IMR-90 (cell line): Measurements from ENCODE around the gene HSPB7. TPM values are rescaled to one million over a fixed set of nuclear protein-coding genes. Genes with fewer than 3 reads are reported as not detected.

Experiments used
- ATAC-seq: fragments of 200-7000 bp; cut with Tn5 transposase; 2 replicates; pipeline ENCODE4 v1.9.1; 2020; ENCODE audit warnings: low read depth, mild to moderate bottlenecking, moderate library complexity
- BruUV-seq: library from RNA; stranded (reverse); fragments of 400-500 nt; replicated peaks from 2 replicates; lab custom pipeline; 2021; lab: Mats Ljungman, UMichigan
- CTCF ChIA-PET: fragments of 300-600 bp; formaldehyde crosslinking; extraction: SDS; loops from one replicate; lab custom pipeline; 2021; ENCODE audit warnings: antibody characterized with exemption; lab: Yijun Ruan, JAX
- POLR2A ChIA-PET: fragments of 300-600 bp; sonication (Branson Sonifier 250); formaldehyde crosslinking; loops from one replicate; lab custom pipeline; 2022; ENCODE audit warnings: antibody characterized with exemption; ENCODE audit not compliant: unreplicated experiment; lab: Charles Lee
- DNase-seq: peaks from one replicate; pipeline ENCODE4 v3.0.0; 2013
- H2AFZ ChIP-seq: replicated peaks from 2 replicates; pipeline ENCODE3; 2013; ENCODE audit warnings: low read length, mild to moderate bottlenecking; ENCODE audit not compliant: poor library complexity
- H2AK5ac ChIP-seq: 2 replicates; pipeline ENCODE4 v1.6.1; 2013; ENCODE audit warnings: low read depth, low read length, inconsistent platforms
- H2AK9ac ChIP-seq: replicated peaks from 2 replicates; pipeline ENCODE3; 2013; ENCODE audit warnings: mild to moderate bottlenecking, low read depth, low read length, moderate library complexity; ENCODE audit not compliant: poor library complexity
- H2BK120ac ChIP-seq: 2 replicates; pipeline ENCODE4 v1.6.1; 2013; ENCODE audit warnings: low read depth, low read length, inconsistent platforms
- H2BK15ac ChIP-seq: 3 replicates; pipeline ENCODE4 v1.6.1; 2013; ENCODE audit warnings: low read depth, low read length, inconsistent platforms
- H2BK20ac ChIP-seq: 2 replicates; pipeline ENCODE4 v1.6.1; 2013; ENCODE audit warnings: low read depth, mild to moderate bottlenecking, inconsistent platforms, low read length, moderate library complexity
- H2BK5ac ChIP-seq: 2 replicates; pipeline ENCODE4 v1.6.1; 2013; ENCODE audit warnings: mild to moderate bottlenecking, low read depth, low read length, inconsistent platforms; ENCODE audit not compliant: poor library complexity, severe bottlenecking
- H3K14ac ChIP-seq: replicated peaks from 2 replicates; pipeline ENCODE4 v1.6.1; 2013; ENCODE audit warnings: low read depth, low read length, inconsistent platforms
- H3K18ac ChIP-seq: 2 replicates; pipeline ENCODE4 v1.6.1; 2013; ENCODE audit warnings: low read depth, low read length, control low read depth
- H3K23ac ChIP-seq: 2 replicates; pipeline ENCODE4 v1.6.1; 2013; ENCODE audit warnings: low read depth, low read length, inconsistent platforms
- H3K27ac ChIP-seq: 2 replicates; pipeline ENCODE4 v1.5.1; 2013; ENCODE audit warnings: mild to moderate bottlenecking, control low read depth, low read length; ENCODE audit not compliant: insufficient read depth
- H3K27me3 ChIP-seq: 2 replicates; pipeline ENCODE4 v1.6.1; 2013; ENCODE audit warnings: low read length; ENCODE audit not compliant: control insufficient read depth, insufficient read depth
- H3K36me3 ChIP-seq: 2 replicates; pipeline ENCODE4 v1.6.1; 2013; ENCODE audit warnings: low read length, mixed read lengths; ENCODE audit not compliant: control insufficient read depth, insufficient read depth
- H3K4ac ChIP-seq: 2 replicates; pipeline ENCODE4 v1.6.1; 2013; ENCODE audit warnings: low read depth, low read length, inconsistent platforms
- H3K4me1 ChIP-seq: 2 replicates; pipeline ENCODE4 v1.6.1; 2013; ENCODE audit warnings: low read length, mixed read lengths; ENCODE audit not compliant: control insufficient read depth, insufficient read depth
- H3K4me2 ChIP-seq: 2 replicates; pipeline ENCODE4 v1.6.1; 2013; ENCODE audit warnings: low read depth, mild to moderate bottlenecking, control low read depth, low read length, moderate library complexity
- H3K4me3 ChIP-seq: 2 replicates; pipeline ENCODE4 v1.5.1; 2013; ENCODE audit warnings: low read depth, mild to moderate bottlenecking, control low read depth, low read length, moderate library complexity; ENCODE audit not compliant: insufficient read depth
- H3K56ac ChIP-seq: 2 replicates; pipeline ENCODE4 v1.6.1; 2013; ENCODE audit warnings: low read length, inconsistent platforms; ENCODE audit not compliant: insufficient read depth; ENCODE audit errors: extremely low read depth
- H3K79me1 ChIP-seq, 2 experiments: 2 replicates each; pipeline ENCODE4 v1.6.1; 2013; ENCODE audit warnings: low read length in 2 of 2, inconsistent platforms in 1 of 2, low read depth in 1 of 2
- H3K9ac ChIP-seq: 2 replicates; pipeline ENCODE4 v1.6.1; 2013; ENCODE audit warnings: low read depth, low read length, control low read depth
- H3K9me1 ChIP-seq: 2 replicates; pipeline ENCODE4 v1.6.1; 2013; ENCODE audit warnings: low read length, inconsistent platforms; ENCODE audit not compliant: insufficient read depth
- H3K9me3 ChIP-seq: 2 replicates; pipeline ENCODE4 v1.6.1; 2013; ENCODE audit warnings: low read length; ENCODE audit not compliant: control insufficient read depth, insufficient read depth
- H4K20me1 ChIP-seq: 2 replicates; pipeline ENCODE4 v1.6.1; 2013; ENCODE audit warnings: low read length, inconsistent platforms; ENCODE audit not compliant: insufficient read depth
- H4K5ac ChIP-seq: 2 replicates; pipeline ENCODE4 v1.6.1; 2013; ENCODE audit warnings: mild to moderate bottlenecking, low read depth, low read length, control low read depth
- H4K8ac ChIP-seq, 2 experiments: 2 replicates each; pipeline ENCODE4 v1.6.1; 2013; ENCODE audit warnings: low read depth in 2 of 2, low read length in 2 of 2, control low read depth in 1 of 2, inconsistent platforms in 1 of 2
- H4K91ac ChIP-seq: 2 replicates; pipeline ENCODE4 v1.6.1; 2013; ENCODE audit warnings: low read depth, low read length, inconsistent platforms; ENCODE audit not compliant: insufficient read depth
- BHLHE40 ChIP-seq: fragments of 150-350 bp; IDR thresholded peaks from 2 replicates; pipeline ENCODE4 v1.6.1; 2016; ENCODE audit warnings: mild to moderate bottlenecking, low read depth, low read length
- CEBPB ChIP-seq: IDR thresholded peaks from 2 replicates; pipeline ENCODE4 v1.6.1; 2012; ENCODE audit warnings: low read depth, low read length, improper control_type of control experiment
- WGBS, 2 experiments: methylation state at CpG; one replicate each; pipeline versions ENCODE4 v1.1.5 to v1.1.7; 2013; ENCODE audit warnings: missing lambda C conversion rate in 2 of 2; ENCODE audit not compliant: insufficient read length in 1 of 2; ENCODE audit errors: extremely low coverage in 2 of 2; 5-methylcytosine and 5-hydroxymethylcytosine counted together
- dilution Hi-C: fragments of 300-500 bp; cut with HindIII; formaldehyde crosslinking; loops from one replicate; pipeline ENCODE4 v1.14.3; 2018; ENCODE audit warnings: low sequenced_read_pairs; ENCODE audit not compliant: unreplicated experiment
- in situ Hi-C: fragments of 300-500 bp; cut with MboI; formaldehyde crosslinking; loops from 3 replicates; pipeline ENCODE4 v1.14.3; 2019; ENCODE audit warnings: low sequenced_read_pairs, inconsistent platforms, mixed read lengths
- intact Hi-C: fragments of 100-400 bp; cut with micrococcal nuclease; formaldehyde crosslinking; loops from 2 replicates; pipeline ENCODE4 v1.10.0; 2022
- polyA plus RNA-seq, 3 experiments: library from polyadenylated mRNA; depleted of rRNA; stranded (reverse); fragments of >200 nt; gene quantifications; 2 replicates each; pipeline ENCODE4 v1.2.3, GENCODE V29; 2012; ENCODE audit warnings: low replicate concordance in 1 of 3
- total RNA-seq: library from RNA; depleted of rRNA; stranded (reverse); fragments of >200 nt; gene quantifications from 2 replicates; pipeline ENCODE4 v1.2.3, GENCODE V29; 2012

HSPB7 gene
- total and polyA plus RNA-seq, 2 of the 4 experiments (the other 2 are of a cell fraction): 0.54 to 3.0 TPM

- dilution Hi-C loops: no loop called here
- no peak overlapping the region for H2BK5ac ChIP-seq
- 0 out of 2 replicates have a peak overlapping the region, but pooled peaks have one; percentile 38 for H3K14ac ChIP-seq
- intact Hi-C loops: no loop called here
- peak overlapping the region; percentile 87 for H2AFZ ChIP-seq
- peak; percentile 55 for ATAC-seq
- H2BK15ac ChIP-seq: peak overlapping the region; percentile 59; the same call in 1 of the 3 replicates
- H3K4me2 ChIP-seq: peak overlapping the region; percentile 59
- no TSS peak for BruUV-seq
- peak overlapping the region in 1 of 2 experiments; percentile 78; a peak in 2 of 4 replicates for H4K8ac ChIP-seq
- 24% methylated on average over 7 of the region's 36 CpGs; no CpG with 5 or more reads in 1 of the 2 experiments for WGBS, 2 experiments
- peak overlapping the region; percentile 61 for H4K91ac ChIP-seq
- peaks cover 3% of the 10 kb centered on the region for H3K9me1 ChIP-seq
- H4K20me1 ChIP-seq: 0 out of 2 replicates have a peak, but pooled peaks cover 4% of the 10 kb centered on the region
- DNase-seq: peak; percentile 38
- H2BK20ac ChIP-seq: peak overlapping the region; percentile 61; the same call in 1 of the 2 replicates
- peak overlapping the region; percentile 86 for H2AK9ac ChIP-seq
- no peak overlapping the region for H3K56ac ChIP-seq
- H3K36me3 ChIP-seq: no peaks in the 10 kb centered on the region
- CTCF ChIA-PET: no interaction called here
- POLR2A ChIA-PET: no interaction called here
- no peak overlapping the region for H3K18ac ChIP-seq
- H3K27ac ChIP-seq: no peak overlapping the region
- no peaks in the 10 kb centered on the region for H3K27me3 ChIP-seq
- H3K9ac ChIP-seq: no peak overlapping the region
- no peaks in the 10 kb centered on the region for H3K9me3 ChIP-seq
- peaks cover 11% of the 10 kb centered on the region for H3K4me1 ChIP-seq
- peak overlapping the region; percentile 67; the same call in 1 of the 2 replicates for H3K23ac ChIP-seq
- H2AK5ac ChIP-seq: peak overlapping the region; percentile 79
- H3K4ac ChIP-seq: peak overlapping the region; percentile 80
- TF ChIP-seq CEBPB: peak; percentile 80
- no peak for TF ChIP-seq BHLHE40
- H3K4me3 ChIP-seq: peak overlapping the region; percentile 8
- H4K5ac ChIP-seq: no peak overlapping the region
- peak overlapping the region; percentile 69 for H2BK120ac ChIP-seq
- in situ Hi-C loops: no loop called here
- no peaks in the 10 kb centered on the region for H3K79me1 ChIP-seq
Observed at GRCh38 chr1:16012590-16013219, 5.1 kb downstream of the HSPB7 start.
